GM21390 (cell line): ENCODE data around the gene EPAS1.

Source experiments
- ATAC-seq: cut with Tn5 transposase; IDR thresholded peaks from one replicate; pipeline ENCODE4 v1.9.1; 2021; ENCODE audit not compliant: unreplicated experiment

EPAS1 gene

GRCh38 chr2:46430413-46430812 lies 133.2 kb downstream of the EPAS1 start:
- no peak for ATAC-seq

- ATAC-seq, result no peak
Observed at GRCh38 chr2:46430992-46431391, 133.8 kb downstream of the EPAS1 start.

GRCh38 chr2:46431481-46432235 lies 134.5 kb downstream of the EPAS1 start:
- ATAC-seq, result no peak

GRCh38 chr2:46434851-46435273 lies 137.7 kb downstream of the EPAS1 start:
- ATAC-seq, result no peak

- no peak for ATAC-seq
Observed at GRCh38 chr2:46435353-46435752, 138.1 kb downstream of the EPAS1 start.

- no peak for ATAC-seq
Observed at GRCh38 chr2:46435796-46436360, 138.7 kb downstream of the EPAS1 start.
